NCI-H2107 treated with DMSO at 0.1 percent for 48 hours (cell line): ENCODE data around the gene BSX.

Experiments used
- DNase-seq: peaks from one replicate; lab custom pipeline; 2025; ENCODE audit not compliant: unreplicated experiment; lab: John Stamatoyannopoulos, UW

BSX gene

GRCh38 chr11:122981388-122982264 lies at the start of gene BSX:
TSS of gene BSX (minus strand) at chr11:122981834. CDS start at chr11:122981671, 163 bp downstream.
- no peak for DNase-seq

- DNase-seq = no peak
These were observed 48.9 kb upstream of the BSX start for GRCh38 chr11:123030517-123030916.

- peak; percentile 15 for DNase-seq
These were observed 39.3 kb upstream of the BSX start for GRCh38 chr11:123020968-123021367.

GRCh38 chr11:123018702-123019101 lies 37.1 kb upstream of the BSX start:
- DNase-seq = no peak

- DNase-seq = no peak
These were observed 29.9 kb upstream of the BSX start for GRCh38 chr11:123011510-123011909.

- no peak for DNase-seq
These were observed 25.4 kb upstream of the BSX start for GRCh38 chr11:123006860-123007542.

- no peak for DNase-seq
These were observed 19.1 kb upstream of the BSX start for GRCh38 chr11:123000721-123001120.

GRCh38 chr11:122998727-122999366 lies 17.2 kb upstream of the BSX start:
- DNase-seq = no peak

- no peak for DNase-seq
These were observed 13.9 kb upstream of the BSX start for GRCh38 chr11:122995526-122995925.

- no peak for DNase-seq
These were observed 2.8 kb upstream of the BSX start for GRCh38 chr11:122984186-122985011.

- DNase-seq = no peak
These were observed 2.0 kb upstream of the BSX start for GRCh38 chr11:122983438-122984185.

- no peak for DNase-seq
These were observed 1.6 kb downstream of the BSX start for GRCh38 chr11:122979815-122980595.

GRCh38 chr11:122979103-122979814 lies 2.4 kb downstream of the BSX start:
- no peak for DNase-seq

GRCh38 chr11:122978299-122978620 lies 3.4 kb downstream of the BSX start:
- DNase-seq = no peak

GRCh38 chr11:122977470-122978298 lies 4.0 kb downstream of the BSX start:
- no peak for DNase-seq

GRCh38 chr11:122976734-122977469 lies 4.7 kb downstream of the BSX start:
- DNase-seq = no peak

GRCh38 chr11:122976061-122976733 lies 5.4 kb downstream of the BSX start:
- DNase-seq = no peak
